Activated CD4-positive, alpha-beta T cell treated with anti-CD3 and anti-CD28 coated beads for 36 hours (primary cell): ENCODE measurements around the gene VWA1. TPM values are rescaled to one million over a fixed set of nuclear protein-coding genes. Genes with fewer than 3 reads are reported as not detected.
A peak's percentile ranks its signal among the peaks of the same experiment; 100 is the strongest.

Experiments
- ATAC-seq: fragments of 200-7000 bp; cut with Tn5 transposase; one replicate; pipeline ENCODE4 v1.10.0; 2021; ENCODE audit warnings: mild to moderate bottlenecking, moderate library complexity
- CTCF ChIA-PET: fragments of 350-600 bp; sonication (Branson Sonifier 250); formaldehyde crosslinking; loops from one replicate; lab custom pipeline; 2021; ENCODE audit warnings: antibody characterized with exemption; lab: Charles Lee
- POLR2A ChIA-PET: fragments of 350-600 bp; sonication (Branson Sonifier 250); formaldehyde crosslinking; loops from one replicate; lab custom pipeline; 2021; ENCODE audit warnings: antibody characterized with exemption, inconsistent platforms; lab: Charles Lee
- DNase-seq: peaks from one replicate; pipeline ENCODE4 v3.0.0-alpha.2; 2020
- H3K27ac Mint-ChIP-seq: one replicate; pipeline ENCODE4 v1.8.0; 2021; ENCODE audit warnings: mixed read lengths
- H3K27me3 Mint-ChIP-seq: one replicate; pipeline ENCODE4 v1.8.0; 2021; ENCODE audit warnings: mixed read lengths
- H3K36me3 Mint-ChIP-seq: one replicate; pipeline ENCODE4 v1.8.0; 2021; ENCODE audit warnings: low read depth, mixed read lengths
- H3K4me1 Mint-ChIP-seq: one replicate; pipeline ENCODE4 v1.8.0; 2021; ENCODE audit warnings: mixed read lengths
- H3K4me3 Mint-ChIP-seq: one replicate; pipeline ENCODE4 v1.8.0; 2021; ENCODE audit warnings: mild to moderate bottlenecking, moderate library complexity, mixed read lengths
- H3K9me3 Mint-ChIP-seq: one replicate; pipeline ENCODE4 v1.8.0; 2021; ENCODE audit warnings: low read depth, mixed read lengths
- intact Hi-C, 2 experiments: fragments of 100-400 bp; cut with DNase I in 1 of 2; cut with micrococcal nuclease in 1 of 2; formaldehyde crosslinking; loops; one replicate each; pipeline versions ENCODE4 v1.14.2 to v1.15.1; 2022 to 2024; cut with DNase I, micrococcal nuclease
- total RNA-seq, 2 experiments: library from RNA; stranded (reverse); gene quantifications; one replicate each; pipeline ENCODE4 v1.2.3, GENCODE V29; 2021

VWA1 gene, protein sequence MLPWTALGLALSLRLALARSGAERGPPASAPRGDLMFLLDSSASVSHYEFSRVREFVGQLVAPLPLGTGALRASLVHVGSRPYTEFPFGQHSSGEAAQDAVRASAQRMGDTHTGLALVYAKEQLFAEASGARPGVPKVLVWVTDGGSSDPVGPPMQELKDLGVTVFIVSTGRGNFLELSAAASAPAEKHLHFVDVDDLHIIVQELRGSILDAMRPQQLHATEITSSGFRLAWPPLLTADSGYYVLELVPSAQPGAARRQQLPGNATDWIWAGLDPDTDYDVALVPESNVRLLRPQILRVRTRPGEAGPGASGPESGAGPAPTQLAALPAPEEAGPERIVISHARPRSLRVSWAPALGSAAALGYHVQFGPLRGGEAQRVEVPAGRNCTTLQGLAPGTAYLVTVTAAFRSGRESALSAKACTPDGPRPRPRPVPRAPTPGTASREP
- total RNA-seq: under 1 TPM; 0.56 to 0.78 TPM

DNA sequence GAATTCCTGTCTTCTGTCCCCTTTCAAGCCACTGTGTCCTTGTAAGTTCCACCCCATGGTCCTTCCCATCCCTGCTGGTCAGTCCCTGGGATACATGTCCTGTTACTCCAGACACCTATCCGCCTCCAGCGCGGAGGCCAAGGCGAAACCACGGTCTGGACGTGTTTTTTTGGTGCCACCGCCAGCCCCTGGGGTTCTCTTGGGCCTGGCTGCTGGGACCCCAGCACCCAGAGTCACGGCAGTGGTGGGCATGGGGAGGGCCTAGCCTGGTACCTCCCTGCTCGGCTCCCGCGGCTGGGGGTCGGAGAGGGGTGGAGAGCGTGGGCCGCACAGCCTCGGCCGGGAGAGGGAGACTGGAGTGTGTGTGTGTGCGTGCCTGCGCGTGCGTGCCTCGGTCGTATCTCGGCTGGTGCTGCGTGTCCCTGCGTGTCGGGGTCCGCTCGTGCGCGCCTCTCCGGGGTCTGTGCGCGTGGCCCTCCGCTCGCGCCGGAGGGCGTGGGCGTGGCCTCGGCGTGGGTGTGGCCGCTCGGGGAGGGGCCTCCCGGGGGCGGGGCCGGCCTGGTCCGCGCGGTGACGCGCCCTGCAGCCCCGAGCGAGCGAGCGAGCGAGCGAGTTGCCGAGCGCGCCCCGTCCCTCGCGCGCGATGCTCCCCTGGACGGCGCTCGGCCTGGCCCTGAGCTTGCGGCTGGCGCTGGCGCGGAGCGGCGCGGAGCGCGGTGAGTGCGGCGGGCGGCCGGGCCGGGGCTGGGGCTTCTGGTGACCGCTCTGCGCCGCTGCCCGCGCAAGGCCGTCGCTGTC, at the start of gene VWA1:
TSS of gene VWA1 (plus strand) at position 585 of the 798 bp plus-strand sequence. CDS start at position 644, 59 bp downstream.
- H3K27me3 Mint-ChIP-seq: peaks cover 14% of the 10 kb centered on the region
- H3K4me1 Mint-ChIP-seq: peaks cover 10% of the 10 kb centered on the region
- DNase-seq: peak; percentile 82
- H3K9me3 Mint-ChIP-seq: no peaks in the 10 kb centered on the region
- H3K36me3 Mint-ChIP-seq: no peaks in the 10 kb centered on the region
- H3K4me3 Mint-ChIP-seq: peak within 1 kb of the TSS; percentile 45
- no peak within 1 kb of the TSS for H3K27ac Mint-ChIP-seq
- ChIA-PET CTCF (no interaction called here), POLR2A (no interaction called here)
- ATAC-seq: peak; percentile 68
- intact Hi-C loops: loop anchor here in 1 of 2 experiments (1.0 to 2.0 kb wide), 3 partner anchors 36 to 87 kb away; partner anchors contain the start of genes ATAD3B, CCNL2 and DVL1

DNA sequence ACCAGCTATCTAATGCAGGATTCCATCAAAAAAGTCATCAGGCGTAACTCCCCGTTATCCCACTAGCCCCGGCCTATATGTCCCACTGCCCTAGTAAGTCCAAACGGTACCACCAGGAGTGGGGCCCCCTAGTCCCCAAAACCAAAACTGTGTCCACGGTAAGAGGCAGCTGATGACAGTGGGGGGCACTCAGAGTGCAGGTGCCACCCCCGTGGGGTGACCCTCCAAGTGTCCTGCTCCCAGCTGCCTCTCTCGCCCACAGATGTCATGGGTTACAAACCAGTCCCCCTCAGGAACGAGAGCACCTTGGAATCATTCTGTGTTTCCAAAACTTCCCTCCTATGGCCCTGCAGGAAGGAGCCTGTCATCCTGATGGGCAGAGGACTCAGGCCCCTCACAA, 49.6 kb upstream of the VWA1 start:
- Mint-ChIP-seq H3K27me3 (no peaks in the 10 kb centered on the region), H3K4me1 (no peaks in the 10 kb centered on the region), H3K27ac (no peak overlapping the region), H3K4me3 (no peak overlapping the region), H3K9me3 (no peaks in the 10 kb centered on the region), H3K36me3 (peaks cover 42% of the 10 kb centered on the region)
- ChIA-PET CTCF (interaction anchor here (0.9 kb wide), 1 partner anchor 14 kb away, joined by 3 read pairs; no protein-coding TSS in a partner anchor), POLR2A (no interaction called here)
- DNase-seq (no peak), ATAC-seq (no peak)
- intact Hi-C loops: no loop called here

DNA sequence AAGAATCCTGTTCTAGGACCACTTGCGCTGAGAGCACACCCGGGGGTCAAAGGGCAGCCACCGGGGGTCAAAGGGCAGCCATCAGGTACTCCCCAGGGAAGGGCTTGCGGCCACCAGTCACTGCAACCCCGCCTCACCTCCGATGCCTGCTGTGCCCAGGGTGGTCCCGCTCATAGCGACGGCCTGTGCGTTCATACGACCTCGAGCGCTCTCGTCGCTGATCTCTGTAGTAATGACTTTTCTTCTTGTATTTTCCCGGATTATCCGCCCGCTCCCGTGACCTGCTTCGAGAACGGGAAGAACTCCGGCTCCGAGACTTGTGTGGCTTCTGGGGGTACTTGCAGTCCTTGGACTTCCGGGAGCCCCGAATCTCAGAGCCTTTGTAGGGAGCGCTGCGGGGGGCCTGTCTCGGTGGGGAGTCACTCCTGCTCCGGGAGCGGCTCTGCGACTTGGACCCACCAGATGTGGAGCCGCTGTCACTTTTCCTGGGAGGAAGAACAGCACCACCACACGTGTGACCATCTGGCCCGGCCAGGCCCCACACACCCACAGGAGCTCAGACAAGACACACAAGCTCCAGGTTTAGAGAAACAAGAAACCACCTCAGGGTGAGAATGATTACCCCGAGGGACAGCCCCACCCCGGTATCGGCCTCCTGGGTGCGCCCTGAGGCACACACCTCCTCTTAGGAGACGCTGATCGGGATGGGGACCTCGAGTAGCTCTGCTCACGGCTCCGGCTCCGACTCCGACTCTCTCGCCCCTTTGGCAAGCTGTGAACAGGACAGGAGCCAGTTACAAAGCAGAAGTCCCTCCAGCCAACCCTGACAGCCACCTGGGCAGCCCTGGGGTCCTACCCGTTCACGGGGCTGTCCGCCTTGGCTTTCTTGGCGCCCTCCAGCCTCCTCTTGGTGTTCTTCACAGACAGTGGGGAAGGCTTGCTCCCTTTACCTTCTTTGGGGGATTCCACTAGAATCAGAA, 48.1 kb upstream of the VWA1 start:
- no peak overlapping the region for H3K27ac Mint-ChIP-seq
- ATAC-seq: no peak
- POLR2A ChIA-PET: interaction anchor here (1.2 kb wide), 1 partner anchor 12 kb away, joined by 3 read pairs; the partner anchor contains the start of gene CCNL2

DNA sequence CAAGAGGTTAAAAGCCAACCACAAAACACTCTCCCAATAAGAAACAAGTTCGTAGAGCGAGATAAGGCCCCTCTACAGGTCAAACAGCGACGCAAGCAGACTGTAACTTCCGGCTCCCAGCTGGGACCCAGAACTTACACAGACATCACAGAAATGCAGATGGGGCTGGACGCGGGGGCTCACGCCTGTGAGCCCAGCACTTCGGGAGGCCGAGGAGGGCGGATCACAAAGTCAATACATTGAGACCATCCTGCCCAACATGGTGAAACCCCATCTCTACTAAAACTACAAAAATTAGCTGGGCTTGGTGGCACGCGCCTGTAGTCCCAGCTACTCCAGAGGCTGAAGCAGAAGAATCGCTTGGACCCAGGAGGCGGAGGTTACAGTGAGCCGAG, 47.4 kb upstream of the VWA1 start:
- ATAC-seq: no peak
- intact Hi-C loops: no loop called here
- no peak overlapping the region for H3K4me3 Mint-ChIP-seq
- no peaks in the 10 kb centered on the region for H3K27me3 Mint-ChIP-seq
- H3K27ac Mint-ChIP-seq: no peak overlapping the region
- no peak for DNase-seq
- no peaks in the 10 kb centered on the region for H3K9me3 Mint-ChIP-seq
- ChIA-PET POLR2A (no interaction called here), CTCF (no interaction called here)
- peaks cover 61% of the 10 kb centered on the region for H3K36me3 Mint-ChIP-seq
- no peaks in the 10 kb centered on the region for H3K4me1 Mint-ChIP-seq

More for the DNA sequence above, 48.1 kb upstream of the VWA1 start:
- intact Hi-C loops: no loop called here
- no peaks in the 10 kb centered on the region for H3K4me1 Mint-ChIP-seq
- H3K9me3 Mint-ChIP-seq: no peaks in the 10 kb centered on the region
- no peaks in the 10 kb centered on the region for H3K27me3 Mint-ChIP-seq
- CTCF ChIA-PET: no interaction called here
- no peak overlapping the region for H3K4me3 Mint-ChIP-seq
- H3K36me3 Mint-ChIP-seq: peaks cover 54% of the 10 kb centered on the region
- DNase-seq: no peak

DNA sequence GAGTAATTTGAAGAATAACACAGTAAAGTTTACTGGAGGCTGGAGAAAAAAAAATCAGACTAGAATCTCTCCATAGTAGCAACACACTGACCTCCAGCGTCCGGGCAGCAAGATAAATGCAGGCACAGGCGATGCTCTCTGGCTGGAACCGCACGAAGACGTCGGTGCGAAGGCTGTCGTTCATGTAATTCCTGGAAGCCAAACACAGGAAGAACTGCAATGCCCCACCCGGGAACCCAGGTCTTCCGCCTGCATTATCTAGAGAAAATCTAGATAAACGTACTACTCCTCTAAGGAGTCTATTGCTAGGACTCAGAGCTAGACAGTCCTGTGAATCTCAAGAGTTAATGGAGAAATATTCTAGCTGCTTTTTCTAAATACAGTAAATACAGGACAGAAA, 44.8 kb upstream of the VWA1 start:
- DNase-seq: no peak
- H3K4me1 Mint-ChIP-seq: peaks cover 5% of the 10 kb centered on the region
- peaks cover 85% of the 10 kb centered on the region for H3K36me3 Mint-ChIP-seq
- ChIA-PET CTCF (interaction anchor here (2.1 to 2.5 kb wide), 2 partner anchors 9 to 12 kb away, joined by 8 to 15 read pairs; partner anchors contain the start of gene CCNL2), POLR2A (no interaction called here)
- intact Hi-C loops: no loop called here
- H3K9me3 Mint-ChIP-seq: no peaks in the 10 kb centered on the region
- no peak overlapping the region for H3K27ac Mint-ChIP-seq
- no peak overlapping the region for H3K4me3 Mint-ChIP-seq
- no peak for ATAC-seq
- H3K27me3 Mint-ChIP-seq: no peaks in the 10 kb centered on the region

DNA sequence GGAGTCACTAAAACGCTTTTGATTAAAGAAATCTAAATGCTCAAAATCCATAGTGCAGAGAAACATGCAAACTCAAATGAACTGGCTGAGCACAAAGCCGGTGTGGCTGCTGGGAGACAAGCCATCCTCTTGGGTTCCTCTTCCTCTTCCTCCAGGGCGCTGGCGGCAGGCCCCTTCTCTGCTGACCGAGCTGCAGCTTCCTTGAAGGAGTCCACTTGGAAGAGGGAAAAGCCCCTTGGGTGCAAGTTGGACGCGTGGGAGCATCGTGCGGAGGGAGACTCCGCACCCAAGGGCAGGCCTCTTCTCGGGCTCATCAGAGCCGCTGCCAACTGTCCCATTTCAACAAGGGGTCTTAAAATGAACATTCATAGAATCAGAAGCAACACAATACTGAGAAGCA, 44.3 kb upstream of the VWA1 start:
- Mint-ChIP-seq H3K36me3 (peaks cover 82% of the 10 kb centered on the region), H3K4me3 (no peak overlapping the region), H3K27me3 (no peaks in the 10 kb centered on the region), H3K27ac (no peak overlapping the region), H3K9me3 (no peaks in the 10 kb centered on the region), H3K4me1 (peaks cover 5% of the 10 kb centered on the region)
- no peak for ATAC-seq
- ChIA-PET POLR2A (no interaction called here), CTCF (interaction anchor here (2.5 kb wide), 1 partner anchor 8 kb away, joined by 15 read pairs; the partner anchor contains the start of gene CCNL2)
- intact Hi-C loops: no loop called here
- no peak for DNase-seq

DNA sequence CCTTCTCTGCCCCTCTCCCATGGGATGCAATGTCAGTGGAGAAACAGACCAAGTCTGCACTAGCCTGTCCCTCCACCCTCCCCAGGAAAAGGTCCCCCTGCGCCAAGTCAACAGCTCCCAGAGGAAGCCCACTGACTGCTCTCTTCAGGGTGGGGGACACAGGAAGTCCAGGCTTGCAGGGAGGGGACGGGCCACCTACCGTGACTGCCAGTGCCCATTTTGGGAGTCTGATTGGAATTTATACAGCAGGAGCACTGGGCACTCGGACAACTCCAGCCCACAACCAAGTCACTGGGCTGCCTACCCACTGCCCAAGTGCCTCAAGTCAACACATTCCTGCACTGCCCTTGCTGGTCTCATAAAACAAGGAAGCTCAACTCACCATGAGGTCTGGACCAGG, 42.5 kb upstream of the VWA1 start:
- ChIA-PET CTCF (interaction anchor here (1.4 kb wide), 1 partner anchor 17 kb away, joined by 3 read pairs; the partner anchor contains the start of gene AURKAIP1), POLR2A (interaction anchor here (0.6 kb wide), 1 partner anchor 175 kb away, joined by 3 read pairs; no protein-coding TSS in a partner anchor)
- H3K4me3 Mint-ChIP-seq: no peak overlapping the region
- no peak overlapping the region for H3K27ac Mint-ChIP-seq
- intact Hi-C loops: no loop called here
- ATAC-seq: no peak
- DNase-seq: no peak
- H3K27me3 Mint-ChIP-seq: no peaks in the 10 kb centered on the region
- H3K9me3 Mint-ChIP-seq: no peaks in the 10 kb centered on the region
- peaks cover 15% of the 10 kb centered on the region for H3K4me1 Mint-ChIP-seq
- H3K36me3 Mint-ChIP-seq: peaks cover 73% of the 10 kb centered on the region

DNA sequence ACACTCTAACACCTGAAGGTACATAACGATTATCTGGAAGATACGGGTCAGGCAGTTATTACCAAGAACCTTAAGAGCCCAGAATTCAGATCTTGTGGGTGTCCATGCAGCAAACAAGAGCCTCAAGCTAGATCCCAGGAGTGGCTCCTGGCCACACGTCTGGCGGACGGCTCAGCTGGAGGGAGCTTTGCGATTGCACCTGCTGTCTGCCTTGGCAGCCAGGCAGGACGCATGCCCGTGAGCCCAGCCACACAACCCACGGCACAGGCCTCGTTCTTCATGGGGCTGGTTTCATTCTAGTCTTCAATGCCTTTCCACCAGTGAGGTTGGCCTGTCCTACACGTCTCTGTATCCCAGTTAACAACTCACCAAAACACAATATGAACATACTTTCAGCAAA, 42.1 kb upstream of the VWA1 start:
- intact Hi-C loops: no loop called here

DNA sequence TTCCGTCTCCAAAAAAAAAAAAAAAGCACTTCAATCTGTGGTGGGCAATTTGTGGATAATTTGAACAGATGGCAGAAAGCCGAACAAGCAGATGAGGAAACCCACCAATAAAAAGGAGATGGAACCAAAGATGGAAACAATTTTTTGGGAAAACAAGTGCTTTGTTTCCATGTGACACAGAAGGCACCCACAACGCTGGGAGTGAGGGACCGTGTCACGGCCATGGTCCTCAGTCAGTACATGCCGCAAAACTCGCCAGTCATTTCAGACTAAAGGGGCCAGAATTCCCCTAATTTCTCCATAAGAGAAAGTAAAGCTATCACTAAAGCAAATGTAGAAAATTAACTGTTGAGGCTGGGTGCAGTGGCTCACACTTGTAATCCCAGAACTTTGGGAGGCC, 41.4 kb upstream of the VWA1 start:
- ChIA-PET POLR2A (no interaction called here), CTCF (no interaction called here)
- Mint-ChIP-seq H3K27me3 (no peaks in the 10 kb centered on the region), H3K27ac (no peak overlapping the region), H3K4me1 (peaks cover 18% of the 10 kb centered on the region), H3K9me3 (no peaks in the 10 kb centered on the region), H3K36me3 (peaks cover 75% of the 10 kb centered on the region), H3K4me3 (no peak overlapping the region)
- DNase-seq (no peak), ATAC-seq (no peak)
- intact Hi-C loops: no loop called here

More for the DNA sequence above, 42.1 kb upstream of the VWA1 start:
- Mint-ChIP-seq H3K4me3 (no peak overlapping the region), H3K27me3 (no peaks in the 10 kb centered on the region), H3K27ac (no peak overlapping the region), H3K36me3 (peaks cover 73% of the 10 kb centered on the region), H3K9me3 (no peaks in the 10 kb centered on the region), H3K4me1 (peaks cover 18% of the 10 kb centered on the region)
- no peak for ATAC-seq
- DNase-seq: no peak
- CTCF ChIA-PET: interaction anchor here (1.4 kb wide), 1 partner anchor 18 kb away, joined by 3 read pairs; the partner anchor contains the start of gene AURKAIP1
- POLR2A ChIA-PET: no interaction called here

DNA sequence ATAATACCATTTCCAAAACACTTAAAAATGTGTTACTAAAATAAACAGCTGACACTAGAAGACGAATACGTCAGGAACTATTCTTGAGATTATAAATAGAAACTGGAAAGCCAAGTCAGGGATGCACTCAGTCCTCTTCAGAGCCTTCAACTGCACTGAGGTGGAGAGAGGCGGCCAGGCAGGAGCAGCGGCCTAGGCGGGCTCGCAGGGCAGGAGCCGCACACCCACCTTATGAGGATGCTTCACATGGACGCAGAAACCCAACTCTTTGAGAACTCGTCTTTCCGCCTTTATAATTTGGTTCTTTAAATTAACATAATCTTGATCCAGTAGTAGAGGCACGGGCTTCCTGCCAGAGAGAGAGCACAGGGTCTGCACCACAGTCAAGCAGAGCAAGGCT, 40.3 kb upstream of the VWA1 start:
- CTCF ChIA-PET: no interaction called here

More for the DNA sequence above, 40.3 kb upstream of the VWA1 start:
- POLR2A ChIA-PET: interaction anchor here (0.6 kb wide), 1 partner anchor 381 kb away, joined by 3 read pairs; no protein-coding TSS in a partner anchor
- no peak overlapping the region for H3K4me3 Mint-ChIP-seq
- H3K36me3 Mint-ChIP-seq: peaks cover 72% of the 10 kb centered on the region
- DNase-seq (no peak), ATAC-seq (no peak)
- H3K27me3 Mint-ChIP-seq: no peaks in the 10 kb centered on the region
- intact Hi-C loops: no loop called here
- no peaks in the 10 kb centered on the region for H3K9me3 Mint-ChIP-seq
- peaks cover 21% of the 10 kb centered on the region for H3K4me1 Mint-ChIP-seq
- H3K27ac Mint-ChIP-seq: peak overlapping the region; percentile 9
